GM19035 (cell line): ENCODE data around the gene CIAO3.

Source experiments
- ATAC-seq: cut with Tn5 transposase; IDR thresholded peaks from one replicate; pipeline ENCODE4 v1.9.1; 2021; ENCODE audit not compliant: unreplicated experiment

CIAO3 gene

GRCh38 chr16:679814-680624 is 60.8 kb downstream of the CIAO3 start, which contains the start of gene STUB1:
TSS of gene STUB1 (plus strand) at chr16:680410. CDS start at chr16:680526, 116 bp downstream.
- ATAC-seq = peak; percentile 47
